Mesodermal cell (in vitro differentiated cells): ENCODE results near the gene FEM1B.

ENCODE experiments used
- H3K27ac ChIP-seq: 2 replicates; pipeline ENCODE4 v1.7.0; 2013; ENCODE audit warnings: mild to moderate bottlenecking, low read depth, low read length, moderate library complexity; ENCODE audit not compliant: severe bottlenecking
- H3K36me3 ChIP-seq: 2 replicates; pipeline ENCODE4 v1.7.1; 2013; ENCODE audit warnings: mild to moderate bottlenecking, low read length, moderate library complexity; ENCODE audit not compliant: control insufficient read depth, insufficient read depth
- H3K4me1 ChIP-seq: one replicate; pipeline ENCODE4 v1.7.1; 2013; ENCODE audit warnings: mild to moderate bottlenecking, low read length; ENCODE audit not compliant: insufficient read depth, control insufficient read depth, poor library complexity, severe bottlenecking
- H3K4me3 ChIP-seq: 2 replicates; pipeline ENCODE4 v1.7.0; 2013; ENCODE audit warnings: low read length, control low read depth, mild to moderate bottlenecking; ENCODE audit not compliant: insufficient read depth, poor library complexity, severe bottlenecking; ENCODE audit errors: extremely low read depth
- H3K9me3 ChIP-seq: 2 replicates; pipeline ENCODE4 v1.7.1; 2013; ENCODE audit warnings: mild to moderate bottlenecking, low read length, moderate library complexity; ENCODE audit not compliant: control insufficient read depth
- WGBS, 2 experiments: methylation state at CpG; one replicate each; pipeline ENCODE4 v1.1.5; 2013; ENCODE audit warnings: missing lambda C conversion rate in 2 of 2; ENCODE audit not compliant: insufficient coverage in 2 of 2; 5-methylcytosine and 5-hydroxymethylcytosine counted together

Gene FEM1B

GRCh38 chr15:68328443-68328842 is 50.9 kb downstream of the FEM1B start:
- Histone ChIP-seq H3K36me3 (no peaks in the 10 kb centered on the region), H3K4me3 (no peak overlapping the region), H3K4me1 (peaks cover 18% of the 10 kb centered on the region), H3K27ac (no peak overlapping the region), H3K9me3 (no peaks in the 10 kb centered on the region)
- 81 to 85% methylated on average over 8 of the region's 8 CpGs for WGBS, 2 experiments

GRCh38 chr15:68328964-68329363 is 51.4 kb downstream of the FEM1B start:
- H3K36me3 ChIP-seq, result no peaks in the 10 kb centered on the region
- WGBS, 2 experiments, result 94 to 100% methylated on average over 2 of the region's 3 CpGs
- no peak overlapping the region for H3K27ac ChIP-seq
- no peaks in the 10 kb centered on the region for H3K9me3 ChIP-seq
- H3K4me3 ChIP-seq, result no peak overlapping the region
- H3K4me1 ChIP-seq, result peaks cover 18% of the 10 kb centered on the region

- no peak overlapping the region for H3K4me3 ChIP-seq
- WGBS, 2 experiments, result 52% methylated on average over 4 of the region's 6 CpGs; no CpG with 5 or more reads in 1 of the 2 experiments
- H3K4me1 ChIP-seq, result peaks cover 18% of the 10 kb centered on the region
- H3K9me3 ChIP-seq, result no peaks in the 10 kb centered on the region
- H3K36me3 ChIP-seq, result no peaks in the 10 kb centered on the region
- no peak overlapping the region for H3K27ac ChIP-seq
Observed at GRCh38 chr15:68330416-68330815, 52.9 kb downstream of the FEM1B start.

- no peak overlapping the region for H3K27ac ChIP-seq
- H3K4me1 ChIP-seq, result peaks cover 18% of the 10 kb centered on the region
- no peaks in the 10 kb centered on the region for H3K36me3 ChIP-seq
- WGBS, 2 experiments, result 16 to 26% methylated on average over 5 of the region's 10 CpGs
- H3K9me3 ChIP-seq, result no peaks in the 10 kb centered on the region
- H3K4me3 ChIP-seq, result no peak overlapping the region
Observed at GRCh38 chr15:68330901-68331300, 53.4 kb downstream of the FEM1B start.

- 93 to 95% methylated on average over 19 to 21 of the region's 21 CpGs for WGBS, 2 experiments
- H3K4me3 ChIP-seq, result no peak overlapping the region
- peaks cover 12% of the 10 kb centered on the region for H3K4me1 ChIP-seq
- no peaks in the 10 kb centered on the region for H3K9me3 ChIP-seq
- H3K36me3 ChIP-seq, result no peaks in the 10 kb centered on the region
- no peak overlapping the region for H3K27ac ChIP-seq
Observed at GRCh38 chr15:68332266-68332665, 54.7 kb downstream of the FEM1B start.

- Histone ChIP-seq H3K27ac (no peak overlapping the region), H3K4me3 (no peak overlapping the region)
Observed at GRCh38 chr15:68333775-68334470, 56.4 kb downstream of the FEM1B start.

GRCh38 chr15:68334661-68335124 is 57.1 kb downstream of the FEM1B start:
- WGBS, 2 experiments, result 83 to 94% methylated on average over 7 of the region's 9 CpGs
- Histone ChIP-seq H3K27ac (no peak overlapping the region), H3K36me3 (no peaks in the 10 kb centered on the region)

More at GRCh38 chr15:68333775-68334470, 56.4 kb downstream of the FEM1B start:
- WGBS, 2 experiments, result 87 to 92% methylated on average over 8 of the region's 8 CpGs
- no peaks in the 10 kb centered on the region for H3K36me3 ChIP-seq
- H3K9me3 ChIP-seq, result no peaks in the 10 kb centered on the region
- H3K4me1 ChIP-seq, result peaks cover 9% of the 10 kb centered on the region

GRCh38 chr15:68335251-68335650 is 57.7 kb downstream of the FEM1B start:
- Histone ChIP-seq H3K4me1 (peaks cover 11% of the 10 kb centered on the region), H3K4me3 (no peak overlapping the region), H3K36me3 (no peaks in the 10 kb centered on the region), H3K27ac (no peak overlapping the region), H3K9me3 (no peaks in the 10 kb centered on the region)
- WGBS, 2 experiments, result 90% methylated on average over 1 of the region's 1 CpG; no CpG with 5 or more reads in 1 of the 2 experiments

More at GRCh38 chr15:68334661-68335124, 57.1 kb downstream of the FEM1B start:
- H3K4me3 ChIP-seq, result no peak overlapping the region
- H3K9me3 ChIP-seq, result no peaks in the 10 kb centered on the region
- peaks cover 9% of the 10 kb centered on the region for H3K4me1 ChIP-seq

GRCh38 chr15:68335655-68336054 is 58.1 kb downstream of the FEM1B start:
- Histone ChIP-seq H3K9me3 (no peaks in the 10 kb centered on the region), H3K4me1 (peaks cover 11% of the 10 kb centered on the region), H3K4me3 (no peak overlapping the region), H3K36me3 (no peaks in the 10 kb centered on the region), H3K27ac (no peak overlapping the region)
- WGBS, 2 experiments, result 92 to 97% methylated on average over 12 to 13 of the region's 14 CpGs

GRCh38 chr15:68336516-68336915 is 59.0 kb downstream of the FEM1B start:
- H3K4me1 ChIP-seq, result peaks cover 15% of the 10 kb centered on the region
- H3K27ac ChIP-seq, result no peak overlapping the region
- 82 to 86% methylated on average over 4 to 6 of the region's 7 CpGs for WGBS, 2 experiments
- no peaks in the 10 kb centered on the region for H3K9me3 ChIP-seq
- H3K4me3 ChIP-seq, result no peak overlapping the region
- H3K36me3 ChIP-seq, result no peaks in the 10 kb centered on the region

- 88 to 98% methylated on average over 5 to 6 of the region's 6 CpGs for WGBS, 2 experiments
- no peaks in the 10 kb centered on the region for H3K36me3 ChIP-seq
- H3K4me1 ChIP-seq, result peaks cover 22% of the 10 kb centered on the region
- no peaks in the 10 kb centered on the region for H3K9me3 ChIP-seq
- H3K27ac ChIP-seq, result no peak overlapping the region
- H3K4me3 ChIP-seq, result no peak overlapping the region
Observed at GRCh38 chr15:68337826-68338225, 60.3 kb downstream of the FEM1B start.
